GM21528 (cell line): Measurements from ENCODE around the gene PRKCA.

Source experiments
- ATAC-seq: cut with Tn5 transposase; IDR thresholded peaks from one replicate; pipeline ENCODE4 v1.9.1; 2021; ENCODE audit warnings: mild to moderate bottlenecking, moderate library complexity; ENCODE audit not compliant: unreplicated experiment, low FRiP score

Gene PRKCA

GRCh38 chr17:66525338-66525737 is 222.9 kb downstream of the PRKCA start:
- no peak for ATAC-seq

DNA sequence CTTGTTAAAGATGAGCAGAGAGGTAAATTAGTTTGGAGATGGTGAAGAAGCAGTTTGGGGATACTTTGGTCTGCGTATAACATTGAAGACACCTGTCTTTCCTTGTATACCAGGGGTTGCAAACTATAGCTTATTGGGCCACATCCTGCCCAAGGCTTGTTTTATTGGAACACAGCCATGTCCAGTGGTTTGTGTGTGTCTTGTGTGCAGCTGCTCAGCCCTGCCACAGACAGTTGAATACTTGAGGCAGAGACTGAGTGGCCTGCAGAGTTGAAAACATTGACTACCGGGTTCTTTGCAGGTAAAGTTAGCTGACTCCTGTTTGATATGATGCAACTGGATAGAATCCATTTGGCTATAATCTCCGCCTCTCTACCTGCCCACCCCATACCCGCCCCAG is 224.4 kb downstream of the PRKCA start:
- ATAC-seq = no peak

DNA sequence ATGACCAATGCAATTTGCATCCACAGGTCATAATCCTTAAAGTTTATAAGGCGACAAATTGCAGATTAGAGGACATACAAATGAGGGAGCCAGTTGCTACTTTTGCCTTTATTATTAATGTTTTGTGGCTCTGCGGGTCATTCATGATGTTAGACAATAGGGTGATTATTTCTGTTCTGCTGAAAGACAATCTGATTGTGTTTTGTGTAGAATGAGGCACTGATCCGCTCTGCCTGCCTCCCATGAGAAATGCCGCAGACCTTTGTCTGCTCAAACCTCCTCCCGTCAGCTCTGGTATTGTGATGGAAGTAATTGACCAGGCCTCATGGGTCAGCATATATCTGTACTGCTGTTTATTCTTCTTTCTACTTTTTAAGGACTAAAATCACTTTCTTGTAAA is 224.9 kb downstream of the PRKCA start:
- no peak for ATAC-seq

DNA sequence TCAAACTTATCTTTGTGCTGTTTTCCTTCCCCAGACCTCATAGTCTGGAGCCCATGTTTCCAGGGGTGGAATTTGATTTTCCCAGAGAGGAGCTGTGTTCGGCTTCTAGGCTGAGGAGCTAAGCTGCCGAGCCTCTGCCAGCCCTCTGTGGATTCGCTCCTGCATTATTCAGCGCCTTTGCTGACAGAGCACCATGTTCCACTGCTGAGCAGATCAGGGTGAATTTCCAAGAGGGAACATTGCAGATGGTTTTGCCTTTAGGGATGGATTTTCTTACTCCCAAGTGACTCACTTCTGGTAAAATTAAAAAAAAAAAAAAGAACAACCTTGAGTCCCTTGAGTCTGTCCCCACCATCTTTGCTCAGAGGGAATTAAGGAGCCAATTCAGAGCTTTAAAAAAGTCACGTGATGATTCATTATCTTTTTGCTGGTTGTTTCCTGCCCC is 229.5 kb downstream of the PRKCA start:
- no peak for ATAC-seq

DNA sequence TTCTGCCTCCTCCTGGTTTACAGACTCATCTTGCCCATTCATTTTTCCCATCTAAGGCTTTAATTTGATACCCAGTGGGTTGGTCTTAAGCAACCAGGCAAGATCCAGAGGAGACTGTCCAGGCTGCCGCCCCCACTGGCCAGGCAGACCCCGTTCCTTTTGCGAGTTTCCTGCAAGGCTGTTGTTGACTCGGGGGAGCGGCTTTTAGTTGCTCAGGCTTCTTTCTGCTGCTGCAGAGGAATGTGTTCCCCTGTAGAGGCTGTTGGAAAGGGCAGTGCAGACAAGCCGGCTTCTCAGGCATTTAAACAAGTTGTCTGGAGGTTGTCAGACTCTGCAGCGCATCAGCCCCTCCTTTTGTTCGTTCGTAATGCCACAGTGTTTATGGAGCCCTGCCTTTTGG is 231.2 kb downstream of the PRKCA start:
- ATAC-seq = no peak

- ATAC-seq = no peak
These were observed 231.6 kb downstream of the PRKCA start for GRCh38 chr17:66533986-66534385.

- ATAC-seq = no peak
These were observed 233.2 kb downstream of the PRKCA start for GRCh38 chr17:66535611-66536010.

GRCh38 chr17:66537502-66537901 is 235.1 kb downstream of the PRKCA start:
- ATAC-seq = no peak

DNA sequence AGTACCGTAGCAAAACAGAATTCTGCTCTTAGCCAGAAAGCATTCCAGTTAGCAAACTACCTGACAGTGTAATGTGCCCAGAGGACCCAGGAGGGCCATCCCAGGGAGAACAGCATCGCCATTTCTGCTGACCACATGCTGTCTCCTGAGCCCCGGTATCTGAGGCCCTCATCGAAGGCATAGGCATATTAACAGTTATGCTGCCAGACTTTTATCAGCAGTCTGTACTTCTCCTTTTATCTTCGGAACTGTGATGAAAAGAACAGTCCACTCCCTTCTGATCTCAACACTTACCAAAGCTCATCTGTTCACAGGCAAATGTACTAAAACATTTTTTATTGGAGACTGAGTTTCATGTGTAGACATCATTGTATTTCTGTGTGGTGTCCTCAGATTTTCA is 236.4 kb downstream of the PRKCA start:
- no peak for ATAC-seq

DNA sequence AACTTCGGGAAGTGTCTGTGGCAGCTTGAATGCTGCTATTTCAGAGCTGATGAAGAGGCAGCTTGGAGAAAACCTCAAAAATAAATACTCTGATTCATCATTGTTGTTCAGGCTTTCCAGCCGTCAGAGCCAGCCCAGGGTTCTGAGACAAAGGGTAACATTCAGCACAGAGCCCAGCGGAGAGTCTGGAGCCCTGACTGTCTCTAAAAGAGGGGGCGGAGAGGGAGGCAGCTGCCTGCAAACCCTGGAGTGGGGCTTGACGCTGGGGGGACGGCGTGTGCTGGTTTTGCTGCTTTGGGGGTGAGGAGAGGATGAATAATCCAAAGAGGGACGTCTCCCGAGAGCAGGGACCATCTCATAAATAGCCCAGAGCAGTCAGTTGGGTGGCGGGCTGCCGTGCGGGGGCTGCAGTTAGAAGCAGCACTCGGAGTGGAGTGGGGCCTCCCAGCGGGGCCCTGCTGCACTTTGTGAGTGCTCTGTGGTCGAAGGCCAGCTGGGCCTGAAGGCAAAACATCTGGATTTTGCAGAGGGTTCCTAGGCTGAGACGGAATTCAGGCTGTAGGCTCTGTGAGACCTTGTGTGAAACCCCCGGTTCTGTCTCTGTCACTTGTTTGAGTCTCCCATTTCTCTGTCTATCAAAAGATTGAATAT is 237.8 kb downstream of the PRKCA start:
- no peak for ATAC-seq

DNA sequence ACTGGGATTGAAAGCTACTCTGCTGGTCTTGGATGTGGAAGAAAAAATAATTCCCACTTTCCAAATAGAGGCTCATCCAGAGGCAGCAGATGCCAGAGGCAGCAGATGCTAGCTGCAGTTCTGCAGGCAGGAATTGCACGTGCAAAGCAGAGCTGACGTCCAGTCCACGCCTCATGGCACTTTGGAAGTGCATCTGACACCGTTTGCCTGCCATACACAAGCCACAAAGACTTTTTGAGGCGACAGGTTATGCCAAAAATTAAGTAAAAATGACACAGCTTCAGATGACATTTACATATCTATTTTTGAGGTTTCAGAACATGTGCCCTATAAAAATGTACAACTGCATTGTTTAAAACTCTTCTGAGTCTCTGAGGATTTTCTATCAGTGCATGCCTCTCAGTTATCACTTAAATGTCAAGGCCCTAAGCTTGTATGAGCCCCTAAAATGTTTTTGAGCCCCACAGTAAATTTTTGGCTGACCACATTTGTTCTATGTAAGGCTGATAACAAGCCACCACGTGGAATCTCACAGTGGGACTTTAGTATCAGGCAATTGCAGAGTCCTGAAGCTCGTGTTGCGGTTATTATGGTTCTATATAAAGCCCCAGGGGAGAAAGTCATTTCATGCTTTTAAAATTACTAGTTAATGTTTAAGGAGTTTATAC is 239.2 kb downstream of the PRKCA start:
- ATAC-seq = peak; percentile 86

- peak; percentile 93 for ATAC-seq
These were observed 239.9 kb downstream of the PRKCA start for GRCh38 chr17:66542129-66542966.

GRCh38 chr17:66542967-66543520 is 240.6 kb downstream of the PRKCA start:
- ATAC-seq = no peak

DNA sequence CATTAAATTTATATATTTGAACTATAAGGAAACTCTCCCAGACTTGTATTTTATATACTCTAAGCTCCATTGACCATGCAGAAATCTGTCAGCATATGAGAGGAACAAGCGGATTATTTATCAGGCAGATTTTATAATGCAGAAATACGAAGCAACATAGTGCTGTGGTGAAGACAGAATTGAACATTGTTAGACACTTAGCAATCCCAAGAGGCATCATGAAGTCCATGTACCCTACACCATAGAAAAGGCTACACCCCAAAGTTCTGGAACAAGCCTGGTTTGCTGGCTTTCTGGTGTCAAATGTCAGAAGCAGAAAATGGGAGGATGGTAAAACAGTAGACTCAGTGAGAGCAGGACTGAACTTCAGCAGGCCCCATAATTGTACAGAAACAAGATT is 241.1 kb downstream of the PRKCA start:
- no peak for ATAC-seq

DNA sequence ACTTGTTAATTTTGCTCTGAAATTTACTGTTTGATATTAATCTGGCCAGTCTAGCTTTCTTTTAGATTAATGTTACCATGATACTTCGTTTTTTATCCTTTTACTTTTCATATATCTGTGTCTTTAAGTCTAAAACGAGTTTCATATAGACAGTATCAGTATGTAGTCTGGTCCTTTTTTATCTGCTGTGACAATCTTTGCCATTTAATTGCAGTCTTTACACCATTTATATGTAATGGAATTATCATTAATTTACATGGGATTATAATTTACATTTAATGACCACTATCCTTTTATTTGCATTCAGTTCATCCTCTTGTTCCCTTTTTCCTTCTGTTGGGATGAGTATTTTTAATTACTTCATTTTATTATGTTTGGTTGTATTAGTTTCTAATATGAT is 243.5 kb downstream of the PRKCA start:
- no peak for ATAC-seq

DNA sequence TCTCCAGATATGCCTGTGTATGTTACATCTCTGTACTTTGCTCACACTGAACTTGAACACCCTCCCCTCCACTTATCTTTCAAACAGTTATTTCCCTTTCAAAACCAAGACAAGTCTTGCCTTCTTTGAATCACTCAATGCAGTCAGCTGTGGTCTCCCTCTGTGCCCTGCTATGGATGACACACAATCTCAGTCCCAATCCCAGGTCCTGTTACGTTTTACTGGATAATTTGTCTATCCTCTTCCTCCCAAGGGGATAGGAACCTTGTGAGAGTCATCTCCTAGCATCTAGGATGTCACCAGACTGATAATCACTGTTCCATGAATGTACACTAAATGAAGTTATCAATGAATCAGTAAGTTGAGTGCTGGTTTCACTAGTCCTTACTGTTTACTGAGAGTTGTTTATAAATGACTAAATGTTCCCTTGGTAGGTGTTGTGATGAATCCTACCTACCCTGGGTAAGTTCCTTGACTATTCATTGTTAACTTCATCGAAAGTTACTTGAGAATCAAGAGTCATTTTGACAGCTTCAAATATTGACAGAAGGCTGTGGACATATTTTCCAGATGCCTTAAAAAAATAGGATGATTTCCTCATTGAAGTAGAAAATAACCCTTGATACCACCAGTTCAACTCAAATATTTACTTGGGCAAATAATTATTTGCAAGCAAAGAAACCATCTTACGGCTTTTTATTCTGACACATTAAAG is 244.9 kb downstream of the PRKCA start:
- ATAC-seq = no peak

GRCh38 chr17:66548158-66548557 is 245.7 kb downstream of the PRKCA start:
- no peak for ATAC-seq

GRCh38 chr17:66548659-66549310 is 246.4 kb downstream of the PRKCA start:
- ATAC-seq = no peak

DNA sequence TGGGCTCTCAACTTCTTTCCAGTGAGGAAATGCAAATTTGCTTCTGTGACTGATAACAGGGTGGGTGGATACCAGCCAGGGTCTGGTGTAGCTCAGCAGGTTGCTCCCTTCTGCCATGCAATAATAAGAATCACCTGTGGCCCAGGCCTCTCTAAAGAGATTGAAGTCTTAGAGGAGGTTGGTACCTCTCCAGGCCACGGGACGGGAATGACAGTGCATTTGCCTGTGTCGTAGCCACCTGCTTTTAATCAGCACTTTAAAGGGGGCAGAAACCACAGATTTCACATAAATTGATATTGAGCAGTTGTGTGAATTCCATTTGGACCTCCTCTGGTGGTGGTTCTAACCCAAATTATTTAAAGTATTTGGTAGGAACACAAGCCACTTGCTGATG is 246.9 kb downstream of the PRKCA start:
- ATAC-seq = no peak

- no peak for ATAC-seq
These were observed 247.4 kb downstream of the PRKCA start for GRCh38 chr17:66549731-66550207.
